Raji (cell line): ENCODE data around the gene STK38.
A peak's percentile ranks its signal among the peaks of the same experiment; 100 is the strongest.

ENCODE experiments used
- POLR2A ChIP-seq: IDR thresholded peaks from 2 replicates; pipeline ENCODE4 v1.6.1; 2011; ENCODE audit warnings: low read depth, low read length, control low read depth; ENCODE audit not compliant: insufficient read depth

STK38 gene

DNA sequence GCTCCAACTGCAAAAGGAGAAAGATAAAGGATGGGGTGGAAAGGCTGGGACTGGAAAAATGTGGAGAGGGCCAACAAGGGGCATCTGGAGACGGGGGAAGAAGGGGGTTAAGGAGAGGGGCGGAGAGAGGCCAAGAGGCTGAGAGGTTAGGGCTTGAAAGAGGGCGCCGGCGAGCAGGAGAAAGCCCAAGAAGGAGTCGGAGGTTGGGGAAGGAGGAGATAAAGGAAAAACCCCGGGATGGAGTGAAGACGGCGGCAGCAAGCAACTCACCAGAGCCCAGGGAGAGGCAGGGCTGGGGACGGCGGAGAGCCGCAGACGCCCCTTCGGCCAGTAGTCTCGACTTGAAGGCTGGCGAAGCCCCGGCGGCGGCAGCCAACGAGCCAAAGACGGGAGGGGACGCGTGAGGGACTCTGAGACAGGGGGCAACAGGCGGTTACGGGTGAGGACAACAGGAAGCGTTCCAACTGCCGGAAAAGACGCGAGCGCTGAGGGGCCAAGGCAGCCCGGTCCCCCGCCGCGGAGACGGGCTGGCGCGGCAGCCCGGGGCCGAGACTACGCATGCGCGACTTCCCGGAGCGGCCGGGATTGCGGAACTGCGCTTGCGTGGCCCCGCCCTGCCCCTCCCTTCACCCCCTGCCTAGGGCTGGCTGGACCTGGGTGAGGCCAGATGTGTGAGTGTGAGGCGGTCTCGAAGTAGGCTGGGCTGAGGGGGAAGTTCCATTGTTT is at the start of gene STK38:
TSS of gene STK38 (minus strand) at position 560 of the 726 bp plus-strand sequence. CDS start 7,277 bp downstream, outside the sequence.
- peak; percentile 98 for TF ChIP-seq POLR2A

- no peak for TF ChIP-seq POLR2A
Measured at GRCh38 chr6:36596356-36596755, 49.1 kb upstream of the STK38 start.

GRCh38 chr6:36594816-36595643 is 47.8 kb upstream of the STK38 start:
- no peak for TF ChIP-seq POLR2A

- peak; percentile 98 for TF ChIP-seq POLR2A
Measured at GRCh38 chr6:36594029-36594815, 46.9 kb upstream of the STK38 start, which contains the start of gene SRSF3. Gene SRSF3 (plus strand): TSS chr6:36594362. CDS start chr6:36596763, 2,401 bp downstream.

DNA sequence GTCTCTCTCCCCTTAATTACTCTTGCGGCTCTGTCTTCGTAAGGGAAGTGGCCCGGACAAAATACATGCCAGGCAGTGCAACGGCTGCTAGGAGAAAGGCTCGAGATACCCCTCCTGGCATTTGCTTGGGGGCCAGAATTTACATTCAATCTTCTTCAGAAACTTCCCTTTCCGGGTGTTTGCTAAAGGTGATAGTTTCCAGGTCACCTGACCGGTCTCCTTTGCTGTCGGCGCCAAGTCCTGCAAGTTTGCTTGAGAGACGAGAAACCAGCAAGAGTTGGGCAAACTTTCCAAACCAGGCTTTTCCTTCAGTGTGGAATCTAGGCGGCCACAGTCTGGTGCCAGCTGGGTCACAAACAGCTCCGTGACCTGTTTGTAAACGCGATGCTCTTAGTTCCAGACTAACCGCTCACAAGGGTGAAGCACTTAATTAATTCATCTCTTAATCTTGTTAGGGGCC is 46.3 kb upstream of the STK38 start:
- TF ChIP-seq POLR2A, result no peak

GRCh38 chr6:36592221-36592655 is 45.0 kb upstream of the STK38 start:
- peak; percentile 28; the same call in 1 of the 2 replicates for TF ChIP-seq POLR2A

DNA sequence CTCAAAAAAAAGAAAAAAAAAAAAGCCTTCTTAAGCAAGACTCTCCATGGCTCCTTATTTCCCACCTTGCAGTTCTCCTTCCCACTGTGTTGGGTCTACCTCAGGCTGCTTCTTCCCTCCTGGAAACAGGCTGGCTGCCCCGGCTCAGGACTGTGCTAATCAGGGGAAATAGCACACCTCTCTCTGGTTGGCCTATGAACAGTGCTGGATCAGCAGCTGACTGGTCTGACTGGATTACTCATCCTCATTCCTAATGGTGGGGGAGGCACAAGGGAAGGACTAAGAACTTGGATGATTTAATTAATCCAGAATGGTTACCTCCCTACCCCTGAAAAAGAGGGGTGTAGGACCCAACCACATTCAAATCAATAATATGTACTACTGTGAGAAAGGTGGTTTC is 43.0 kb upstream of the STK38 start:
- TF ChIP-seq POLR2A, result no peak

- TF ChIP-seq POLR2A, result no peak
Measured at GRCh38 chr6:36586606-36587005, 39.3 kb upstream of the STK38 start.

GRCh38 chr6:36581716-36582115 is 34.4 kb upstream of the STK38 start:
- no peak for TF ChIP-seq POLR2A

GRCh38 chr6:36580184-36580526 is 32.9 kb upstream of the STK38 start:
- TF ChIP-seq POLR2A, result no peak

GRCh38 chr6:36578431-36578830 is 31.2 kb upstream of the STK38 start:
- no peak for TF ChIP-seq POLR2A

DNA sequence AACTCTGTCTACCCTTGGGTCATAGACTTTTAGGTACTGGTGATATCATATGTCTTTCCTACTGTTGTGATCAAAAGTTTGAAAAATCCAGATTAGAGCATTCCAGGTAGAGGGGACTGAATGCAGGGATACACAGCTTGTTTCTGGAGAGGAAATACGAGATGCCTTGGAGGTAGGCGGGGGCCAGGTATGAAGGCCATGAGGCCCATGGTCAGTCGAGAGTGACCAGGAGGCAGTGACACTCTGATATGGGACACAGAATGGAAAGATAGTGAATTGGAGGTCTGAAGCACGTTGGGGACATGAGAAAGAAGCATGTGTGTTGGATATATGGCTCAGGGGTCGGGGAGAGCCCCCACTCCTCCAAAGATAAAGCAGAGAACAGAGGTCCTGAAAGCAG is 30.8 kb upstream of the STK38 start:
- TF ChIP-seq POLR2A, result no peak

- no peak for TF ChIP-seq POLR2A
Measured at GRCh38 chr6:36577301-36577700, 30.0 kb upstream of the STK38 start.

DNA sequence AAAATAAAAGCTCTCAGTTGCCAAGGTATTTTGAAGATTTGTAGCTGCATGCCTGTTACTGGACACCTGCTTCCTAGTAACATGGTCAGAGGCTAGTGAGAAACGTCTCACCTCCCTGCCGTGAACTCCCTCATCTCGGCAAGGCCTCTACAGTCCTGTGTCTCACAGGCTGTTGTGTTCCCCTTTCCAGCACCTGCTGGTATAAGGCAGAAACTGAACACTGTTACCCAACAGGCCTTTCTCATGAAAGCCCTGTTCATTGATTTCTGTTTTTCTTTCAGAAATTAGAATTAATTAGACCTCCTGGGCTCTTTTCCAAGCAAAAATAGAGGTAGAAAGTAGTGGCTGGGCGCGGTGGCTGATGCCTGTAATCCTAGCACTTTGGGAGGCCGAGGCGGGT is 29.3 kb upstream of the STK38 start:
- no peak for TF ChIP-seq POLR2A

- TF ChIP-seq POLR2A, result no peak
Measured at GRCh38 chr6:36574679-36575078, 27.4 kb upstream of the STK38 start.
